ENCODE data around the gene RAB11FIP2.

- TF ChIP-seq POLR2AphosphoS5 (IDR thresholded peaks at IDR 0.05) (no peak), CTCF (IDR thresholded peaks at IDR 0.05) (no peak), POLR2A (IDR thresholded peaks at IDR 0.05) (no peak)
Observed at GRCh38 chr10:117956972-117957371, 89.8 kb downstream of the RAB11FIP2 start.

Measured in breast epithelium (tissue), 3 donors.